Measurements from ENCODE around the gene VAPB. TPM values are rescaled to one million over a fixed set of nuclear protein-coding genes. Genes with fewer than 3 reads are reported as not detected.

VAPB gene
- total RNA-seq, 1 experiment from 2014 or later = 61.2 TPM

GRCh38 chr20:58382096-58382495, 6.9 kb upstream of the VAPB start:
- ChIA-PET CTCF (interaction anchor here (1.2 kb wide), 1 partner anchor 111 kb away, joined by 3 read pairs; no protein-coding TSS in a partner anchor), POLR2A (interaction anchor here (1.2 kb wide), 1 partner anchor 269 kb away, joined by 3 read pairs; the partner anchor contains the start of gene STX16)
- H3K9me3 Mint-ChIP-seq (ENCODE audit: unreplicated experiment) = peaks cover 14% of the 10 kb centered on the region
- H3K27me3 Mint-ChIP-seq (ENCODE audit: insufficient read depth, unreplicated experiment) = peaks cover 16% of the 10 kb centered on the region
- DNase-seq (ENCODE audit: unreplicated experiment) = no peak
- BruUV-seq (replicated peaks) = no TSS peak
- peaks cover 5% of the 10 kb centered on the region for H3K4me1 Mint-ChIP-seq (ENCODE audit: insufficient read depth, unreplicated experiment)
- no peak for TF ChIP-seq CTCF (IDR thresholded peaks at IDR 0.05; ENCODE audit: unreplicated experiment)
- H3K27ac Mint-ChIP-seq (ENCODE audit: low read depth, unreplicated experiment) = no peak overlapping the region
- H3K4me3 Mint-ChIP-seq (ENCODE audit: unreplicated experiment) = no peak overlapping the region
- intact Hi-C loops (cut with micrococcal nuclease) = no loop called here
- H3K36me3 Mint-ChIP-seq (ENCODE audit: insufficient read depth, unreplicated experiment) = no peaks in the 10 kb centered on the region

- POLR2A ChIA-PET = interaction anchor here (0.5 to 0.8 kb wide), 2 partner anchors 13 to 39 kb away, joined by 3 read pairs; no protein-coding TSS in a partner anchor
- no TSS peak for BruUV-seq (replicated peaks)
- no peak overlapping the region for H3K27ac Mint-ChIP-seq (ENCODE audit: low read depth, unreplicated experiment)
These were observed 4.2 kb upstream of the VAPB start for GRCh38 chr20:58384821-58385220.

GRCh38 chr20:58388028-58388601, 914 bp upstream of the VAPB start:
- Mint-ChIP-seq H3K27me3 (ENCODE audit: insufficient read depth, unreplicated experiment) (no peaks in the 10 kb centered on the region), H3K9me3 (ENCODE audit: unreplicated experiment) (no peaks in the 10 kb centered on the region), H3K4me3 (ENCODE audit: unreplicated experiment) (no peak overlapping the region), H3K27ac (ENCODE audit: low read depth, unreplicated experiment) (no peak overlapping the region), H3K4me1 (ENCODE audit: insufficient read depth, unreplicated experiment) (peaks cover 25% of the 10 kb centered on the region), H3K36me3 (ENCODE audit: insufficient read depth, unreplicated experiment) (peaks cover 6% of the 10 kb centered on the region)
- ChIA-PET POLR2A (interaction anchor here (0.5 to 3.7 kb wide), 17 partner anchors 11 to 654 kb away, joined by 3 to 65 read pairs (median 5); partner anchors contain the start of gene STX16), CTCF (interaction anchor here (0.6 to 2.1 kb wide), 2 partner anchors 10 to 151 kb away, joined by 3 to 6 read pairs; no protein-coding TSS in a partner anchor)
- no peak for DNase-seq (ENCODE audit: unreplicated experiment)
- no TSS peak for BruUV-seq (replicated peaks)
- intact Hi-C loops (cut with micrococcal nuclease) = no loop called here
- TF ChIP-seq CTCF (IDR thresholded peaks at IDR 0.05; ENCODE audit: unreplicated experiment) = no peak

More at GRCh38 chr20:58384821-58385220, 4.2 kb upstream of the VAPB start:
- intact Hi-C loops (cut with micrococcal nuclease) = no loop called here
- Mint-ChIP-seq H3K27me3 (ENCODE audit: insufficient read depth, unreplicated experiment) (no peaks in the 10 kb centered on the region), H3K4me3 (ENCODE audit: unreplicated experiment) (no peak overlapping the region), H3K36me3 (ENCODE audit: insufficient read depth, unreplicated experiment) (no peaks in the 10 kb centered on the region), H3K9me3 (ENCODE audit: unreplicated experiment) (peaks cover 14% of the 10 kb centered on the region), H3K4me1 (ENCODE audit: insufficient read depth, unreplicated experiment) (peaks cover 5% of the 10 kb centered on the region)
- no peak for TF ChIP-seq CTCF (IDR thresholded peaks at IDR 0.05; ENCODE audit: unreplicated experiment)
- no peak for DNase-seq (ENCODE audit: unreplicated experiment)
- CTCF ChIA-PET = interaction anchor here (0.6 to 1.0 kb wide), 3 partner anchors 23 to 97 kb away, joined by 3 to 7 read pairs (median 4); no protein-coding TSS in a partner anchor

GRCh38 chr20:58389324-58389967, 417 bp downstream of the VAPB start:
- peaks cover 11% of the 10 kb centered on the region for H3K36me3 Mint-ChIP-seq (ENCODE audit: insufficient read depth, unreplicated experiment)
- H3K4me3 Mint-ChIP-seq (ENCODE audit: unreplicated experiment) = peak overlapping the region; percentile 75
- H3K9me3 Mint-ChIP-seq (ENCODE audit: unreplicated experiment) = no peaks in the 10 kb centered on the region
- peak; percentile 24 for DNase-seq (ENCODE audit: unreplicated experiment)
- POLR2A ChIA-PET = interaction anchor here (0.6 to 3.7 kb wide), 27 partner anchors 10 to 652 kb away, joined by 3 to 65 read pairs (median 4); partner anchors contain the start of genes ATP5F1E and STX16
- peak overlapping the region; percentile 73 for H3K27ac Mint-ChIP-seq (ENCODE audit: low read depth, unreplicated experiment)
- TF ChIP-seq CTCF (IDR thresholded peaks at IDR 0.05; ENCODE audit: unreplicated experiment) = no peak
- intact Hi-C loops (cut with micrococcal nuclease) = no loop called here
- no peaks in the 10 kb centered on the region for H3K27me3 Mint-ChIP-seq (ENCODE audit: insufficient read depth, unreplicated experiment)
- CTCF ChIA-PET = interaction anchor here (0.5 to 2.1 kb wide), 5 partner anchors 10 to 240 kb away, joined by 3 to 6 read pairs (median 3); no protein-coding TSS in a partner anchor
- H3K4me1 Mint-ChIP-seq (ENCODE audit: insufficient read depth, unreplicated experiment) = peaks cover 30% of the 10 kb centered on the region
- no TSS peak for BruUV-seq (replicated peaks)
